OCI-LY1 (cell line): ENCODE results near the gene HOXD13.
A peak's percentile ranks its signal among the peaks of the same experiment; 100 is the strongest.

Source experiments
- H2AFZ ChIP-seq: fragments of 200-600 bp; sonication (generic), shearing (Covaris generic); 2 replicates; pipeline ENCODE4 v1.6.0; 2014; ENCODE audit warnings: antibody characterized with exemption, mild to moderate bottlenecking, low read length
- H3F3A ChIP-seq: fragments of 200-600 bp; sonication (generic), shearing (Covaris generic); 2 replicates; pipeline ENCODE4 v1.6.0; 2014; ENCODE audit warnings: mild to moderate bottlenecking, antibody characterized with exemption, low read length, moderate library complexity; ENCODE audit not compliant: insufficient read depth
- H3K27ac ChIP-seq: fragments of 200-600 bp; sonication (generic); 2 replicates; pipeline ENCODE4 v1.5.1; 2014; ENCODE audit warnings: low read length, mixed run types, mild to moderate bottlenecking, low read depth; ENCODE audit not compliant: poor library complexity, severe bottlenecking
- H3K27me3 ChIP-seq: fragments of 200-600 bp; sonication (generic); 2 replicates; pipeline ENCODE4 v1.6.0; 2014; ENCODE audit warnings: antibody characterized with exemption, mild to moderate bottlenecking, low read length, moderate library complexity; ENCODE audit not compliant: insufficient read depth
- H3K36me3 ChIP-seq: fragments of 200-600 bp; sonication (generic); 2 replicates; pipeline ENCODE4 v1.6.1; 2014; ENCODE audit warnings: mild to moderate bottlenecking, antibody characterized with exemption, low read length, moderate library complexity, mixed read lengths; ENCODE audit not compliant: insufficient read depth
- H3K4me1 ChIP-seq: fragments of 200-600 bp; sonication (generic); 2 replicates; pipeline ENCODE4 v1.5.1; 2014; ENCODE audit warnings: mild to moderate bottlenecking, low read length, moderate library complexity; ENCODE audit not compliant: insufficient read depth, severe bottlenecking
- H3K4me2 ChIP-seq: fragments of 200-600 bp; sonication (generic), shearing (Covaris generic); 2 replicates; pipeline ENCODE4 v1.6.1; 2014; ENCODE audit warnings: low read length
- H3K4me3 ChIP-seq: fragments of 200-600 bp; sonication (generic); 2 replicates; pipeline ENCODE4 v1.5.1; 2014; ENCODE audit warnings: low read length, low read depth, mild to moderate bottlenecking, mixed read lengths; ENCODE audit not compliant: poor library complexity, severe bottlenecking
- H3K79me2 ChIP-seq: fragments of 200-600 bp; shearing (Covaris generic); 2 replicates; pipeline ENCODE4 v1.6.1; 2016; ENCODE audit warnings: mixed run types, low read length, mixed read lengths; ENCODE audit not compliant: insufficient read depth
- H3K9ac ChIP-seq: fragments of 200-600 bp; sonication (generic), shearing (Covaris generic); 2 replicates; pipeline ENCODE4 v1.6.1; 2014; ENCODE audit warnings: mild to moderate bottlenecking, low read length, mixed read lengths
- H3K9me2 ChIP-seq: fragments of 200-600 bp; sonication (generic), shearing (Covaris generic); 2 replicates; pipeline ENCODE4 v1.6.1; 2014; ENCODE audit warnings: low read depth, mild to moderate bottlenecking, low read length, mixed read lengths
- H3K9me3 ChIP-seq: fragments of 200-600 bp; shearing (Covaris generic); 2 replicates; pipeline ENCODE4 v1.6.1; 2014; ENCODE audit warnings: low read length, mixed read lengths
- H4K20me1 ChIP-seq: fragments of 200-600 bp; sonication (generic), shearing (Covaris generic); 2 replicates; pipeline ENCODE4 v1.6.0; 2016; ENCODE audit warnings: mild to moderate bottlenecking, low read length; ENCODE audit not compliant: insufficient read depth
- CTCF ChIP-seq: fragments of 200-600 bp; sonication (generic), shearing (Covaris generic); IDR thresholded peaks from 2 replicates; pipeline ENCODE4 v1.5.1; 2017; ENCODE audit warnings: mild to moderate bottlenecking, antibody characterized with exemption, low read length, moderate library complexity, mixed read lengths
- EZH2 ChIP-seq: fragments of 200-600 bp; sonication (generic), shearing (Covaris generic); IDR thresholded peaks from 2 replicates; pipeline ENCODE4 v1.8.0; 2017; ENCODE audit warnings: borderline replicate concordance, mixed run types, mild to moderate bottlenecking, antibody characterized with exemption, low read length, moderate library complexity, mixed read lengths

HOXD13 gene

GRCh38 chr2:176096243-176096985 is 3.9 kb downstream of the HOXD13 start:
- Histone ChIP-seq H3K36me3 (no peaks in the 10 kb centered on the region), H3K79me2 (no peaks in the 10 kb centered on the region), H3K9me3 (no peaks in the 10 kb centered on the region), H3K4me3 (peak overlapping the region; percentile 56), H3K9me2 (no peaks in the 10 kb centered on the region), H3K4me1 (peaks cover 12% of the 10 kb centered on the region), H2AFZ (no peak overlapping the region), H3K27ac (no peak overlapping the region), H3K9ac (peak overlapping the region; percentile 56; the same call in 1 of the 2 replicates), H3F3A (no peaks in the 10 kb centered on the region), H4K20me1 (no peaks in the 10 kb centered on the region), H3K27me3 (no peaks in the 10 kb centered on the region), H3K4me2 (peak overlapping the region; percentile 70)
- TF ChIP-seq EZH2 = no peak
- no peak for TF ChIP-seq CTCF

DNA sequence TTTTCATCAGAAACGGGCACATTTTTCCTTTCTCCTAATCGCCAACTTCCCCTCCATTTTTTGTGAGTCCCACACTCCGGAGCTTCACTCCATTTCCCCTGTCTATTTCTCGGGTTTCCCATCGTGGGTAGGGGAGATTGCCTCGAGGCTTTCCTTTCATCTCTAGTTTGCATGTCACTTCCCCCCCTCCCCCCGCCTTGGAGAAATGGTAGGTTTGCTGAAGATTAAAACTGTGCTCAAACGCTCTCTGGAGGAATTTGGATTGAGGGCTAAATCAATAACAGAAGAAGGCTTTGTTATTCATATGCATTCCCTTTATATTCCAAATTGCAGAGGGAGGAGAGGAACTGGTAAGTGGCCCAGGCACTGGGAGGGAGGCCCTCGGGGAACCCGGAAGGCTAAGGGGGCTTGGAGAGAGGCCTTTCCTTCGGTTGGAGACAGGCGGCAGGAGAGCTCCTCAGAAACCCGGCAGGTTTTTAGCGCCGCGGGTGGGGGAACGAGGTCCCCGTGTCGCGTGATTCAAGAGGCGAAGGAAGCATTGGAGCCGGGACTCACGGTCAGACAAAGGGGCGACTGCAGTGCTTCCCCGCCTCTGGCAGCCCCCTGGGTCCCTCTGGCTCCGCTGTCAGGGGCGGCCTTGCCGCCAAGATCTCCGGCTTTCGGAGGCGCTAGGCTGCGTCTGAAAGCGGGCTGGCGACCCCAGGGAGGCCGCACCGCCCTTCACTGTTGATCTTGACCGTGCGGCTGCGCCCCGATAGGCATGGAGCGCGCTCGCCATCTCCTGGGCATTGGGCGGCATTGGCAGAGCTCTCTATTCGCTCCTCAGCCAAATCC is 4.7 kb downstream of the HOXD13 start:
- H3K4me2 ChIP-seq = peak overlapping the region; percentile 70
- peak overlapping the region; percentile 56 for H3K4me3 ChIP-seq
- H3K4me1 ChIP-seq = peaks cover 12% of the 10 kb centered on the region
- peak; percentile 77 for TF ChIP-seq CTCF
- TF ChIP-seq EZH2 = no peak
- no peaks in the 10 kb centered on the region for H3K27me3 ChIP-seq
- H2AFZ ChIP-seq = peak overlapping the region; percentile 31; the same call in 1 of the 2 replicates
- H3K36me3 ChIP-seq = no peaks in the 10 kb centered on the region
- no peaks in the 10 kb centered on the region for H4K20me1 ChIP-seq
- H3K9me2 ChIP-seq = no peaks in the 10 kb centered on the region
- no peaks in the 10 kb centered on the region for H3K9me3 ChIP-seq
- H3F3A ChIP-seq = no peaks in the 10 kb centered on the region
- no peaks in the 10 kb centered on the region for H3K79me2 ChIP-seq
- peak overlapping the region; percentile 56; the same call in 1 of the 2 replicates for H3K9ac ChIP-seq
- H3K27ac ChIP-seq = no peak overlapping the region

DNA sequence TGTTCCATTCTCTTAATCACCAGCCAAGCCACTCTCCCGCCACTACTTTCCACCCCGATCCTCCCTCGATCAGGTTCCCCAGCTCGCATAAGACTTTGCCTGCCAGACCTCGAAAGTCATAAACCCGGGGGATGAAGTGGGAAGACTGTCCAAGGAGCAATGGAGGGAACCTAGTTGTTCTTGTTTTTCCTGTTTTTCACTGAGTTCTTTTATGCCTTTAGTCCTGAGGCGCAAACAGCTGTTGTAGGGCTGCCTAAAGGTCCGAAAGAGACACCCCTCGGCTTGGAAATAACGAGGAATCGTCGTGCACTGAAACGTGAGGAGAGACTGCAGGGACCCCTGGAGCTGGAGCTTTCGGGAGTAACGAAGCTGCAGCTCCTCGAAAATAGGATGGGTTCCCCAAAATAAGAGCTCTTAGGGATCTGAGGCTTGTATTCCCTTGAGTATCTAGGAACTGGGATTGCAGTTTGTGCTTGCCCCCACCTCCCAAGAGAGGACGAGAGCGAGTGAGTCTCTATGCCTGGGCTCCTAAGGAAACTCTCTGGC is 5.4 kb downstream of the HOXD13 start:
- no peaks in the 10 kb centered on the region for H3K9me2 ChIP-seq
- peak overlapping the region; percentile 70 for H3K4me2 ChIP-seq
- H3K9me3 ChIP-seq = no peaks in the 10 kb centered on the region
- H3K27me3 ChIP-seq = no peaks in the 10 kb centered on the region
- no peak overlapping the region for H3K4me3 ChIP-seq
- H4K20me1 ChIP-seq = no peaks in the 10 kb centered on the region
- TF ChIP-seq EZH2 = no peak
- TF ChIP-seq CTCF = no peak
- peaks cover 12% of the 10 kb centered on the region for H3K4me1 ChIP-seq
- H2AFZ ChIP-seq = no peak overlapping the region
- H3K36me3 ChIP-seq = no peaks in the 10 kb centered on the region
- H3F3A ChIP-seq = no peaks in the 10 kb centered on the region
- no peak overlapping the region for H3K9ac ChIP-seq
- H3K27ac ChIP-seq = no peak overlapping the region
- H3K79me2 ChIP-seq = no peaks in the 10 kb centered on the region
